HG02571 (cell line): ENCODE results near the gene FAM133A.
A peak's percentile ranks its signal among the peaks of the same experiment; 100 is the strongest.

Experiments used
- ATAC-seq: cut with Tn5 transposase; IDR thresholded peaks from one replicate; pipeline ENCODE4 v1.9.1; 2021; ENCODE audit warnings: mild to moderate bottlenecking, moderate library complexity; ENCODE audit not compliant: unreplicated experiment

The FAM133A gene

DNA sequence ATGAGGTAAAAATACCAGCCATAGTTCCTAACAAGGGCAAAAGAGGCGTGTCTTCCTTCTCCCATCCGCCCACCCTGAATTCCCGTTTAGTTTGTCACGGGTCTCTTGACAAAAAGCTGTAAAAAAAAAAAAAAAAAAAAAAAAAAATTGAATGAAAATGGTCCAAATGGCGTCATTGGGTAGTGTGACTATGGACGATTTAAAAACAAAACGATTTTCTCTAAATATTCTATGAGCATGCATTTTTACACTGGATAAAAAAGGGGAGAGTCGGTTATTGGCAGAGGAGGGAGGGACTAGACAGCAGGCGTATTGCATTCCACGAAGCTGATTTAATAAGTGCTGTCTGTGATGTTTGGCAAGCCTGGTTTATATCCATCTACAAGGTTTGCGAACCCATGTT lies at the start of gene FAM133A:
Gene FAM133A (plus strand): TSS at position 338 of the 403 bp plus-strand sequence. CDS start 35,214 bp downstream, outside the sequence.
- no peak for ATAC-seq

DNA sequence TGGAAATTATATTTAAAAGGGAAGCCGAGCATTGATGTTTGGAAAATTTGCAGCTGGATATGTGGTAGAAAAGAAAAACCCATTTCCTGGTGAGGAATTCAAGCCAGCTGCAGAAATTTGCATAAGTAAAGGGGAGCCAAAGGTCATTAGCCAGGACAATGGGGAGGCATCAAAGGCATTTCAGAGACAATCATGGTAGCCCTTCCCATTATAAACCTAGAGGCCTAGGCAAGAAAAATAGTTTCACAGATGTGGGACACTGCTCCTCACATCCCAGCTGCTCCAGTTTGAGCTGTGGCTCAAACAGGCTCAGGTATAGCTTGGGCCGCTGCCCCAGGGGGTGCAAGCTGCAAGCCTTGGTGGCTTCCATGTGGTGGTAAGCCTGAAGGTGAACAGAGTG lies 36.4 kb upstream of the FAM133A start:
- no peak for ATAC-seq

GRCh38 chrX:93649381-93649780 lies 24.6 kb upstream of the FAM133A start:
- no peak for ATAC-seq

GRCh38 chrX:93660575-93660974 lies 13.4 kb upstream of the FAM133A start:
- no peak for ATAC-seq

GRCh38 chrX:93673056-93673868 lies 744 bp upstream of the FAM133A start, which contains the start of gene NAP1L3:
Gene NAP1L3, minus strand, starts transcription at chrX:93673578. Its CDS starts 274 bp downstream, at chrX:93673304.
- ATAC-seq = peak; percentile 87

- no peak for ATAC-seq
Observed at GRCh38 chrX:93695981-93696380, 22.0 kb downstream of the FAM133A start.

GRCh38 chrX:93703701-93704100 lies 29.7 kb downstream of the FAM133A start:
- ATAC-seq = no peak

GRCh38 chrX:93711076-93711475 lies 37.1 kb downstream of the FAM133A start:
- ATAC-seq = no peak

DNA sequence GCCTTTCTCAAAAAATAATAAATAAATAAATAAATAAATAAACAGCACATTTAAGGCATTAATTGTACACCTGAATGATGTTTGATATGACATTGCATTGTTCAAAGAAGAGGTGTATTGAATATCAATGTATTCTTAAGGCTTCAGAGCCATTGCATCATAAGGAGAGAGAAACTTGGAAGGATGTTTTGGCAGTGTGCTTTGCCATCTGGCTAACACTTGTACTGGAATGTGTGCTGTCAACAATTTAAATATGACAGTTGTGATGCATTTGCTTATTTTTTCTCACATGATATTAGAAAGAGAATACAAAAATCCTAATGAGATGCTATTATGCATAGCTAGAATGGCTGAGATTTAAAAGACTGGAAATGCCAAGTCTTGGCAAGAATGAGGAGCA lies 67.8 kb downstream of the FAM133A start:
- ATAC-seq = no peak

DNA sequence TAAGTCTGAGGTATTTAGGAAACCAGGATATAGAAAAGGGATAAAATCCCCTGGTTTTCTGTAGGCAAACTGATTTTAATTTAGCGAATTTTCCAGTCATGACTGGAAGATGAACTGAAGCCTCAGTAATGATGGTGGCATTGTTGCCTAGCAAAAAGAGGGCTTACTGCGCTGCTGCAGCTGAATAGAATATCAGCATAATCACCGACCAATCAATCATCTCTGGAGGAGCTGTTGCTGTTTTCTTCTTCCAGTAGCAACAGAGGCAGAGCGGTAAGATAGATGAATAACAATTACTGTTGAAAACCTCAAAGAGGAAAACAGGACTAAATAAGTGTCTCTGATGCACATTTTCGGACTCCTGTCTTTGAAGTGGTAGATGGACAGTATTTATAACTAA lies 86.2 kb downstream of the FAM133A start:
- ATAC-seq = no peak
